A673 (cell line): ENCODE results near the gene PPP1R12C. TPM values are rescaled to one million over a fixed set of nuclear protein-coding genes. Genes with fewer than 3 reads are reported as not detected.

Experiments used
- BruUV-seq: library from RNA; stranded (reverse); fragments of 400-500 nt; replicated peaks from 2 replicates; lab custom pipeline; 2021; lab: Mats Ljungman, UMichigan
- CTCF ChIA-PET: fragments of 300-600 bp; sonication (Branson Sonifier 250); formaldehyde crosslinking; loops from one replicate; lab custom pipeline; 2022; ENCODE audit warnings: antibody characterized with exemption; lab: Charles Lee
- POLR2A ChIA-PET: fragments of 300-600 bp; sonication (Branson Sonifier 250); formaldehyde crosslinking; loops from one replicate; lab custom pipeline; 2022; ENCODE audit warnings: antibody characterized with exemption; ENCODE audit not compliant: low non-redundant PET; lab: Charles Lee
- DNase-seq: peaks from one replicate; pipeline ENCODE4 v3.0.0-alpha.2; 2015; ENCODE audit warnings: low spot score
- H3K27ac ChIP-seq: fragments of 200-600 bp; sonication (generic); 2 replicates; pipeline ENCODE4 v1.5.1; 2016; ENCODE audit warnings: mixed run types, low read depth, mild to moderate bottlenecking, mixed read lengths, antibody characterized with exemption, low read length; ENCODE audit not compliant: poor library complexity, severe bottlenecking
- H3K27me3 ChIP-seq: fragments of 200-600 bp; sonication (generic); replicated peaks from 2 replicates; pipeline ENCODE4 v1.6.1; 2017; ENCODE audit warnings: mixed run types, low read depth, mild to moderate bottlenecking, mixed read lengths, antibody characterized with exemption, low read length; ENCODE audit not compliant: insufficient read depth, poor library complexity
- H3K36me3 ChIP-seq: fragments of 200-600 bp; sonication (generic); 2 replicates; pipeline ENCODE4 v1.6.1; 2016; ENCODE audit warnings: mixed run types, mild to moderate bottlenecking, mixed read lengths, antibody characterized with exemption, low read length; ENCODE audit not compliant: insufficient read depth, poor library complexity, severe bottlenecking
- H3K4me1 ChIP-seq: fragments of 200-600 bp; sonication (generic); 2 replicates; pipeline ENCODE4 v1.6.1; 2017; ENCODE audit warnings: mixed run types, mild to moderate bottlenecking, mixed read lengths, antibody characterized with exemption, low read length; ENCODE audit not compliant: insufficient read depth, poor library complexity, severe bottlenecking
- H3K4me3 ChIP-seq: fragments of 200-600 bp; sonication (generic); 2 replicates; pipeline ENCODE4 v1.5.1; 2016; ENCODE audit warnings: low read depth, mixed run types, mild to moderate bottlenecking, mixed read lengths, low read length; ENCODE audit not compliant: poor library complexity, severe bottlenecking
- H3K9me3 ChIP-seq: fragments of 200-600 bp; sonication (generic); 2 replicates; pipeline ENCODE4 v1.6.1; 2016; ENCODE audit warnings: mixed run types, low read depth, mild to moderate bottlenecking, mixed read lengths, antibody characterized with exemption, low read length; ENCODE audit not compliant: poor library complexity, severe bottlenecking
- CTCF ChIP-seq: fragments of 300-800, 200-600 bp; sonication (generic); conservative IDR thresholded peaks from 2 replicates; pipeline ENCODE4 v1.5.1; 2017; ENCODE audit warnings: low read depth, mild to moderate bottlenecking, antibody characterized with exemption, low read length, moderate library complexity, mixed read lengths
- EZH2 ChIP-seq: fragments of 200-600 bp; sonication (generic); IDR thresholded peaks from 2 replicates; pipeline ENCODE4 v1.6.1; 2017; ENCODE audit warnings: borderline replicate concordance, low read depth, mild to moderate bottlenecking, mixed read lengths, antibody characterized with exemption, low read length; ENCODE audit not compliant: poor library complexity, severe bottlenecking
- intact Hi-C: fragments of 100-400 bp; cut with micrococcal nuclease; formaldehyde crosslinking; loops from one replicate; pipeline ENCODE4 v1.10.0; 2022; ENCODE audit not compliant: unreplicated experiment
- total RNA-seq: library from RNA; stranded (reverse); gene quantifications from 2 replicates; pipeline ENCODE4 v1.2.3, GENCODE V29; 2021

The PPP1R12C gene
- total RNA-seq, 1 experiment from 2014 or later, result 94.6 TPM

GRCh38 chr19:55112777-55113569 is 4.5 kb downstream of the PPP1R12C start:
- Histone ChIP-seq H3K27ac (no peak overlapping the region), H3K36me3 (peaks cover 2% of the 10 kb centered on the region), H3K27me3 (no peaks in the 10 kb centered on the region), H3K4me3 (no peak overlapping the region), H3K9me3 (no peaks in the 10 kb centered on the region), H3K4me1 (peaks cover 8% of the 10 kb centered on the region)
- DNase-seq, result no peak
- intact Hi-C loops, result no loop called here
- CTCF ChIA-PET, result no interaction called here
- BruUV-seq, result no TSS peak
- POLR2A ChIA-PET, result no interaction called here
- TF ChIP-seq EZH2 (no peak), CTCF (no peak)

- peaks cover 2% of the 10 kb centered on the region for H3K36me3 ChIP-seq
- H3K9me3 ChIP-seq, result no peaks in the 10 kb centered on the region
- TF ChIP-seq EZH2, result no peak
- no peak for TF ChIP-seq CTCF
- intact Hi-C loops, result no loop called here
- no peak overlapping the region for H3K27ac ChIP-seq
- H3K4me3 ChIP-seq, result no peak overlapping the region
- POLR2A ChIA-PET, result no interaction called here
- H3K27me3 ChIP-seq, result no peaks in the 10 kb centered on the region
- H3K4me1 ChIP-seq, result peaks cover 8% of the 10 kb centered on the region
- no TSS peak for BruUV-seq
- DNase-seq, result no peak
- CTCF ChIA-PET, result no interaction called here
Measured at GRCh38 chr19:55112246-55112776, 5.1 kb downstream of the PPP1R12C start.

GRCh38 chr19:55111238-55111831 is 6.1 kb downstream of the PPP1R12C start:
- CTCF ChIA-PET, result no interaction called here
- no peak for TF ChIP-seq CTCF
- no peak for TF ChIP-seq EZH2
- H3K36me3 ChIP-seq, result peaks cover 2% of the 10 kb centered on the region
- POLR2A ChIA-PET, result no interaction called here
- no TSS peak for BruUV-seq
- H3K27me3 ChIP-seq, result no peaks in the 10 kb centered on the region
- no peak overlapping the region for H3K4me3 ChIP-seq
- H3K27ac ChIP-seq, result no peak overlapping the region
- H3K4me1 ChIP-seq, result peaks cover 8% of the 10 kb centered on the region
- intact Hi-C loops, result no loop called here
- H3K9me3 ChIP-seq, result no peaks in the 10 kb centered on the region
- no peak for DNase-seq
